Mesendoderm (in vitro differentiated cells): ENCODE results near the gene AUH.

Experiments
- DNase-seq: peaks from one replicate; pipeline ENCODE4 v3.0.0; 2013
- H2AK5ac ChIP-seq: 2 replicates; pipeline ENCODE4 v1.6.1; 2013; ENCODE audit warnings: low read length, inconsistent platforms
- H2BK120ac ChIP-seq: 2 replicates; pipeline ENCODE4 v1.6.1; 2013; ENCODE audit warnings: low read depth, mild to moderate bottlenecking, low read length, moderate library complexity, mixed read lengths
- H2BK15ac ChIP-seq: replicated peaks from 2 replicates; pipeline ENCODE4 v1.6.1; 2013; ENCODE audit warnings: low read depth, mild to moderate bottlenecking, moderate library complexity
- H2BK5ac ChIP-seq: 2 replicates; pipeline ENCODE4 v1.6.1; 2013; ENCODE audit warnings: low read length, inconsistent platforms
- H3K18ac ChIP-seq: 2 replicates; pipeline ENCODE4 v1.6.1; 2013; ENCODE audit warnings: mild to moderate bottlenecking, low read length, mixed read lengths
- H3K23ac ChIP-seq: one replicate; pipeline ENCODE4 v1.6.1; 2013; ENCODE audit warnings: low read length
- H3K27ac ChIP-seq: 2 replicates; pipeline ENCODE4 v1.5.1; 2013; ENCODE audit warnings: low read depth, mild to moderate bottlenecking, inconsistent platforms, low read length, moderate library complexity
- H3K27me3 ChIP-seq: 2 replicates; pipeline ENCODE4 v1.6.1; 2013; ENCODE audit warnings: low read length, control low read depth, mild to moderate bottlenecking, inconsistent platforms; ENCODE audit not compliant: insufficient read depth, poor library complexity
- H3K36me3 ChIP-seq: 2 replicates; pipeline ENCODE4 v1.6.1; 2013; ENCODE audit warnings: low read length, inconsistent platforms; ENCODE audit not compliant: control insufficient read depth, insufficient read depth
- H3K4ac ChIP-seq: one replicate; pipeline ENCODE4 v1.6.1; 2013; ENCODE audit warnings: low read depth, mild to moderate bottlenecking, low read length, moderate library complexity
- H3K4me1 ChIP-seq: 2 replicates; pipeline ENCODE4 v1.6.1; 2013; ENCODE audit warnings: low read depth, low read length, inconsistent platforms; ENCODE audit not compliant: control insufficient read depth
- H3K4me2 ChIP-seq: 2 replicates; pipeline ENCODE4 v1.6.1; 2013; ENCODE audit warnings: low read length
- H3K4me3 ChIP-seq: 2 replicates; pipeline ENCODE4 v1.5.1; 2013; ENCODE audit warnings: mild to moderate bottlenecking, low read length
- H3K56ac ChIP-seq: one replicate; pipeline ENCODE4 v1.6.1; 2013; ENCODE audit warnings: low read length
- H3K79me1 ChIP-seq: 2 replicates; pipeline ENCODE4 v1.6.1; 2013; ENCODE audit warnings: low read length, inconsistent platforms
- H3K79me2 ChIP-seq: 2 replicates; pipeline ENCODE4 v1.6.1; 2013; ENCODE audit warnings: mild to moderate bottlenecking, low read length; ENCODE audit not compliant: control insufficient read depth, insufficient read depth
- H3K9ac ChIP-seq: 2 replicates; pipeline ENCODE4 v1.6.1; 2013; ENCODE audit warnings: low read length, inconsistent platforms
- H4K5ac ChIP-seq: one replicate; pipeline ENCODE4 v1.6.1; 2013; ENCODE audit warnings: low read length
- H4K8ac ChIP-seq: one replicate; pipeline ENCODE4 v1.6.1; 2013; ENCODE audit warnings: low read depth, mild to moderate bottlenecking, control low read depth, low read length, moderate library complexity
- WGBS: extraction: QIAGEN DNeasy Blood & Tissue Kit; methylation state at CpG from one replicate; pipeline ENCODE4 v1.1.7; 2013; ENCODE audit warnings: low lambda C conversion rate, missing lambda C conversion rate; ENCODE audit not compliant: insufficient coverage; ENCODE audit errors: extremely low coverage; 5-methylcytosine and 5-hydroxymethylcytosine counted together

AUH gene

GRCh38 chr9:91306296-91306630 lies 55.5 kb downstream of the AUH start:
- H3K56ac ChIP-seq, result no peak overlapping the region
- H3K18ac ChIP-seq, result no peak overlapping the region
- H4K5ac ChIP-seq, result no peak overlapping the region
- H3K23ac ChIP-seq, result no peak overlapping the region
- no peaks in the 10 kb centered on the region for H3K27me3 ChIP-seq
- H3K9ac ChIP-seq, result no peak overlapping the region
- no peak overlapping the region for H3K4me3 ChIP-seq
- no CpG with 5 or more reads among the region's 1 CpG for WGBS
- no peak overlapping the region for H3K4me2 ChIP-seq
- H3K79me2 ChIP-seq, result no peaks in the 10 kb centered on the region
- no peaks in the 10 kb centered on the region for H3K79me1 ChIP-seq
- H3K4ac ChIP-seq, result no peak overlapping the region
- H2BK15ac ChIP-seq, result no peak overlapping the region
- H3K36me3 ChIP-seq, result no peaks in the 10 kb centered on the region
- no peak overlapping the region for H4K8ac ChIP-seq
- H2BK5ac ChIP-seq, result no peak overlapping the region
- H2BK120ac ChIP-seq, result no peak overlapping the region
- H3K4me1 ChIP-seq, result no peaks in the 10 kb centered on the region
- no peak overlapping the region for H2AK5ac ChIP-seq
- no peak overlapping the region for H3K27ac ChIP-seq
- DNase-seq, result no peak

DNA sequence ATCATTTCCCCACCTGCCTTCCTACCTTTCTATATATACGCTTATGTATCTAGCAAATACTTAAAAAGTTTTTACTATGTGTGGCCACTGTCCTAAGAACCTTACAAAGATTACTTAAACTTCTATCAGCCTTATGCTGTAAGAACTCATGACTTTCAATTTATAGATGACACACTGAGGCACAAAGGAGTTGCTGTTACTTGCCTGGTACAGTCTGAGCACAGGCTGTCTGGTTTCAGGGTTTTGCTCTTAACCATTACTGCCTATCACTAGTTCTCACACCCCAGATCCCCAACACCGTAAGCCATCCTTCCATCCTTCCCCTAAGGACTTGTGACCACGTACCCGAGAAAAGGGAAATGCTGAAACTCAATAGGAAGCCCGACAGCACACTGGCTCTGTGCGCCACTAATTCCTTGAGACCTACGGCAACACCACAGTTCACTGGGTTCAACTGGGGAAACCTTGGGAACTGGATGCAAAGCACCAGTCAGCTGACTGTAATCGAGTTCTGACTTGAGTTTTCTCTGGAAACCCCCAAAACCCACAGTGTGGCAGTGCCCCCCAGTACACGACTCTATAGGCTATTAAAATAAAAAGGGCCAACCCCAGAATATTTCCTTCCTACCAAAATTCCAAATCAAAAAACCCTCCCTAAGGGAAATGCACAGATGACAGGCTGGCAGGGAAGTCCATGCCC lies 56.0 kb downstream of the AUH start:
- no peaks in the 10 kb centered on the region for H3K36me3 ChIP-seq
- H4K8ac ChIP-seq, result no peak overlapping the region
- H2AK5ac ChIP-seq, result no peak overlapping the region
- no peak overlapping the region for H2BK5ac ChIP-seq
- WGBS, result no CpG with 5 or more reads among the region's 9 CpGs
- no peak overlapping the region for H3K56ac ChIP-seq
- H3K4me1 ChIP-seq, result no peaks in the 10 kb centered on the region
- no peak overlapping the region for H2BK15ac ChIP-seq
- H3K79me1 ChIP-seq, result no peaks in the 10 kb centered on the region
- no peak overlapping the region for H4K5ac ChIP-seq
- H2BK120ac ChIP-seq, result no peak overlapping the region
- no peak overlapping the region for H3K9ac ChIP-seq
- H3K4me2 ChIP-seq, result no peak overlapping the region
- no peak overlapping the region for H3K18ac ChIP-seq
- H3K4ac ChIP-seq, result no peak overlapping the region
- DNase-seq, result no peak
- H3K27me3 ChIP-seq, result no peaks in the 10 kb centered on the region
- no peak overlapping the region for H3K4me3 ChIP-seq
- no peaks in the 10 kb centered on the region for H3K79me2 ChIP-seq
- H3K27ac ChIP-seq, result no peak overlapping the region
- no peak overlapping the region for H3K23ac ChIP-seq

DNA sequence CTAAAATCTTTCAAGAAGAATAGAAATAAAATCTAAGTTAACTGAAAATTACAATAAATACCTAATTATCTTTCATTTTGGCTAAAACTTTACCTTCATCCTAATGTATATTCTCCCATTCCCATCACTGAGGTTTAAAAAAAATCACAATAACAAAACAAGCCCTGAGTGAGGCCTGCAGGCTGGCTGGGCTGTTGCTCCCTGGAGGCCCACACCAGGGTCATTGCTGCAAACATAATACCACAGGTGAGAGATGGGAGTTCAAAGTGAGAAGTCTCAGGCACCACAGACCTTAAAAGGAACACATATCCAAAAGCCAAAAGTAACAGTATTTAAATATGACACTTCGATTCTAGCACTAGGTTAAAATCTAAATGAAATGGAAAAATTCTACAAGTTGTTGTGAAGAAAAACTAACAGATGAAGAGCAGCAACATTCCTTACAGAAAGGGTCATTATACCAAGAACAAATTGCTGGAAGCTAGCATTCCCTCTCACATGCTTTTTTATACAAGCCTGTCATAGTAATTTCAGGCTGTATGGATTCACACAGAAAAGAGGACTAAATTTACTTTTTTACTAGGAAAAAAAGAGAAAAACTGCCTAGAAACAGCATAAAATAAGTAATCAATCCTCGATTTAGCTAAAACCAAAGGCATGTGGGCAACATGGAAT lies 57.8 kb downstream of the AUH start:
- Histone ChIP-seq H3K4me3 (no peak overlapping the region), H4K8ac (no peak overlapping the region), H3K36me3 (no peaks in the 10 kb centered on the region), H3K23ac (no peak overlapping the region), H3K4ac (no peak overlapping the region), H2AK5ac (no peak overlapping the region), H3K4me2 (no peak overlapping the region), H3K4me1 (no peaks in the 10 kb centered on the region), H3K9ac (no peak overlapping the region), H4K5ac (no peak overlapping the region), H3K27me3 (no peaks in the 10 kb centered on the region), H3K27ac (no peak overlapping the region), H3K18ac (no peak overlapping the region), H2BK5ac (no peak overlapping the region), H2BK15ac (no peak overlapping the region), H3K56ac (no peak overlapping the region), H3K79me1 (no peaks in the 10 kb centered on the region), H3K79me2 (no peaks in the 10 kb centered on the region), H2BK120ac (no peak overlapping the region)
- WGBS, result no CpG with 5 or more reads among the region's 2 CpGs
- no peak for DNase-seq

- no peak overlapping the region for H3K23ac ChIP-seq
Measured at GRCh38 chr9:91302831-91303230, 58.9 kb downstream of the AUH start.

GRCh38 chr9:91301161-91301560 lies 60.6 kb downstream of the AUH start:
- H2AK5ac ChIP-seq, result no peak overlapping the region
- no peak overlapping the region for H3K9ac ChIP-seq
- no peak overlapping the region for H3K18ac ChIP-seq
- no peaks in the 10 kb centered on the region for H3K79me2 ChIP-seq
- no peaks in the 10 kb centered on the region for H3K36me3 ChIP-seq
- no peak for DNase-seq
- no peak overlapping the region for H3K4ac ChIP-seq
- H3K4me3 ChIP-seq, result no peak overlapping the region
- WGBS, result no CpG with 5 or more reads among the region's 5 CpGs
- no peak overlapping the region for H3K23ac ChIP-seq
- H4K8ac ChIP-seq, result no peak overlapping the region
- no peak overlapping the region for H2BK120ac ChIP-seq
- no peak overlapping the region for H3K27ac ChIP-seq
- H3K4me2 ChIP-seq, result no peak overlapping the region
- no peak overlapping the region for H2BK5ac ChIP-seq
- no peaks in the 10 kb centered on the region for H3K79me1 ChIP-seq
- H3K56ac ChIP-seq, result no peak overlapping the region
- no peaks in the 10 kb centered on the region for H3K4me1 ChIP-seq
- H2BK15ac ChIP-seq, result no peak overlapping the region
- no peak overlapping the region for H4K5ac ChIP-seq
- H3K27me3 ChIP-seq, result no peaks in the 10 kb centered on the region

More at GRCh38 chr9:91302831-91303230, 58.9 kb downstream of the AUH start:
- Histone ChIP-seq H3K27ac (no peak overlapping the region), H2BK15ac (no peak overlapping the region), H3K4me3 (no peak overlapping the region), H3K79me2 (no peaks in the 10 kb centered on the region), H3K18ac (no peak overlapping the region), H3K27me3 (no peaks in the 10 kb centered on the region), H2BK5ac (no peak overlapping the region), H4K8ac (no peak overlapping the region), H3K56ac (no peak overlapping the region), H4K5ac (no peak overlapping the region), H3K79me1 (no peaks in the 10 kb centered on the region), H3K4me2 (no peak overlapping the region), H3K4me1 (no peaks in the 10 kb centered on the region), H3K4ac (no peak overlapping the region), H2AK5ac (no peak overlapping the region), H3K36me3 (no peaks in the 10 kb centered on the region), H2BK120ac (no peak overlapping the region), H3K9ac (no peak overlapping the region)
- WGBS, result no CpG with 5 or more reads among the region's 4 CpGs
- no peak for DNase-seq

DNA sequence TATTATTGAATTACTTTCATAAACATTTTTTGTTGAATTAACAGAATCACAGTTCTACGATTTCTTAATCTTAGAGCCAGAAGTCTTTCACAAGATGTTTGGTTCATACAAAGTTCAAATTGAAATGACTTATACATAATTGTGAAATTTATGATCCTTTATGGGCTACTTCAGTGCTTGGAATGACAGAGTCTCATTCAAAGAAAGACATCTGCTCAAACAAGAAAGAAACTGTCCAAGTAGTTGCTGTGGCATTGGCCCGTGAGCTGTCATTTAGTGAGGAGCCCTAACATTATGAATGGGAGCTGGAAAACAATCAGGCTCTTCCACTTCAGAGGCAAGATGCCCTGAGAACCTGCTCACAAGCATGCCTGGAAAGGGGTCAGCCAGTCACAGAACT lies 63.4 kb downstream of the AUH start:
- no peak overlapping the region for H2AK5ac ChIP-seq
- H3K56ac ChIP-seq, result no peak overlapping the region
- WGBS, result no CpG with 5 or more reads among the region's 2 CpGs
- no peak overlapping the region for H2BK15ac ChIP-seq
- no peaks in the 10 kb centered on the region for H3K4me1 ChIP-seq
- no peak overlapping the region for H3K4me3 ChIP-seq
- no peak overlapping the region for H3K18ac ChIP-seq
- no peaks in the 10 kb centered on the region for H3K36me3 ChIP-seq
- H3K27ac ChIP-seq, result no peak overlapping the region
- H2BK120ac ChIP-seq, result no peak overlapping the region
- H3K9ac ChIP-seq, result no peak overlapping the region
- DNase-seq, result no peak
- no peak overlapping the region for H2BK5ac ChIP-seq
- H3K4ac ChIP-seq, result no peak overlapping the region
- no peak overlapping the region for H4K5ac ChIP-seq
- H3K79me1 ChIP-seq, result no peaks in the 10 kb centered on the region
- H3K4me2 ChIP-seq, result no peak overlapping the region
- H3K79me2 ChIP-seq, result no peaks in the 10 kb centered on the region
- no peak overlapping the region for H3K23ac ChIP-seq
- H3K27me3 ChIP-seq, result no peaks in the 10 kb centered on the region
- no peak overlapping the region for H4K8ac ChIP-seq
